Measurements from ENCODE around the gene PDK1. TPM values are rescaled to one million over a fixed set of nuclear protein-coding genes. Genes with fewer than 3 reads are reported as not detected.

The PDK1 gene
- polyA plus RNA-seq, 3 donors: 5.4 to 10.3 (median 9.7) TPM

DNA sequence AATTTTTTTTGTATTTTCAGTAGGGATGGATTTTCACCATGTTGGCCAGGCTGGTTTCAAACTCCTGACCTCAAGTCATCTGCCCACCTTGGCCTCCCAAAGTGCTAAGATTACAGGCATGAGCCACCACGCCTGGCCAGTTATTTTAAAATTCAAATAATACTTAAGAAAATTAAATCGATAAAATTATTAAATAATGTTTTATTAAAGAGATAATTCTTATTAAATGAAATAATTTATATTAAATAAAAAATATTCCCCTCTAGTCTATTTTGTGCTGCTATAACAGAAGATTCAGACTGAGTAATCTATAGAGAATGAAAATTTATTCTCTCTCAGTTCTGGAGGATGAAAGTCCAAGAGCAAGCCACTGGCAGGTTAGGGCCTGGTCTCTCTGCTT is 61.2 kb downstream of the PDK1 start:
- Histone ChIP-seq H3K4me2 (replicated peaks; ENCODE audit: extremely low read depth, low read length, poor library complexity, severe bottlenecking) (no peak overlapping the region), H3K27ac (ENCODE audit: low read depth in 1 of 2, low read length in 2 of 2) (no peak overlapping the region), H2AFZ (ENCODE audit: insufficient read depth, low read depth, low read length, poor library complexity, severe bottlenecking) (no peak overlapping the region), H3K4me1 (ENCODE audit: control insufficient read depth in 1 of 2, insufficient read depth in 2 of 2, low read length in 2 of 2) (no peaks in the 10 kb centered on the region), H3K36me3 (replicated peaks in 1 of 2; ENCODE audit: control insufficient read depth in 1 of 2, insufficient read depth in 2 of 2, low read length in 2 of 2) (no peaks in the 10 kb centered on the region), H3K4me3 (replicated peaks in 1 of 3; ENCODE audit: low read depth in 2 of 3, low read length in 3 of 3) (no peak overlapping the region), H3K9ac (ENCODE audit: insufficient read depth, low read length, poor library complexity, severe bottlenecking) (no peak overlapping the region), H3K27me3 (ENCODE audit: control insufficient read depth in 2 of 2, insufficient read depth in 2 of 2, low read length in 2 of 2) (no peaks in the 10 kb centered on the region), H3K9me3 (replicated peaks in 1 of 2; ENCODE audit: control insufficient read depth in 1 of 2, insufficient read depth in 1 of 2, low read length in 2 of 2) (no peaks in the 10 kb centered on the region), H3K79me2 (ENCODE audit: insufficient read depth, low read length) (no peaks in the 10 kb centered on the region), H4K20me1 (ENCODE audit: insufficient read depth, low read length) (no peaks in the 10 kb centered on the region)
- intact Hi-C loops (cut with micrococcal nuclease): no loop called here
- Mint-ChIP-seq H3K36me3 (peaks cover 7% of the 10 kb centered on the region in 2 donors), H3K9me3 (peaks cover 0 to 5% (median 0%) of the 10 kb centered on the region in 7 donors), H3K4me3 (no peak overlapping the region), H3K4me1 (no peaks in the 10 kb centered on the region), H3K27ac (no peak overlapping the region), H3K27me3 (ENCODE audit: low read depth in 3 of 3) (peaks cover 0 to 1% (median 0%) of the 10 kb centered on the region in 3 donors)
- TF ChIP-seq, protein P1, sequence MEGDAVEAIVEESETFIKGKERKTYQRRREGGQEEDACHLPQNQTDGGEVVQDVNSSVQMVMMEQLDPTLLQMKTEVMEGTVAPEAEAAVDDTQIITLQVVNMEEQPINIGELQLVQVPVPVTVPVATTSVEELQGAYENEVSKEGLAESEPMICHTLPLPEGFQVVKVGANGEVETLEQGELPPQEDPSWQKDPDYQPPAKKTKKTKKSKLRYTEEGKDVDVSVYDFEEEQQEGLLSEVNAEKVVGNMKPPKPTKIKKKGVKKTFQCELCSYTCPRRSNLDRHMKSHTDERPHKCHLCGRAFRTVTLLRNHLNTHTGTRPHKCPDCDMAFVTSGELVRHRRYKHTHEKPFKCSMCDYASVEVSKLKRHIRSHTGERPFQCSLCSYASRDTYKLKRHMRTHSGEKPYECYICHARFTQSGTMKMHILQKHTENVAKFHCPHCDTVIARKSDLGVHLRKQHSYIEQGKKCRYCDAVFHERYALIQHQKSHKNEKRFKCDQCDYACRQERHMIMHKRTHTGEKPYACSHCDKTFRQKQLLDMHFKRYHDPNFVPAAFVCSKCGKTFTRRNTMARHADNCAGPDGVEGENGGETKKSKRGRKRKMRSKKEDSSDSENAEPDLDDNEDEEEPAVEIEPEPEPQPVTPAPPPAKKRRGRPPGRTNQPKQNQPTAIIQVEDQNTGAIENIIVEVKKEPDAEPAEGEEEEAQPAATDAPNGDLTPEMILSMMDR (IDR thresholded peaks at IDR 0.05): no peak
- WGBS (ENCODE audit: insufficient coverage): no CpG with 5 or more reads among the region's 2 CpGs
- DNase-seq: no peak

DNA sequence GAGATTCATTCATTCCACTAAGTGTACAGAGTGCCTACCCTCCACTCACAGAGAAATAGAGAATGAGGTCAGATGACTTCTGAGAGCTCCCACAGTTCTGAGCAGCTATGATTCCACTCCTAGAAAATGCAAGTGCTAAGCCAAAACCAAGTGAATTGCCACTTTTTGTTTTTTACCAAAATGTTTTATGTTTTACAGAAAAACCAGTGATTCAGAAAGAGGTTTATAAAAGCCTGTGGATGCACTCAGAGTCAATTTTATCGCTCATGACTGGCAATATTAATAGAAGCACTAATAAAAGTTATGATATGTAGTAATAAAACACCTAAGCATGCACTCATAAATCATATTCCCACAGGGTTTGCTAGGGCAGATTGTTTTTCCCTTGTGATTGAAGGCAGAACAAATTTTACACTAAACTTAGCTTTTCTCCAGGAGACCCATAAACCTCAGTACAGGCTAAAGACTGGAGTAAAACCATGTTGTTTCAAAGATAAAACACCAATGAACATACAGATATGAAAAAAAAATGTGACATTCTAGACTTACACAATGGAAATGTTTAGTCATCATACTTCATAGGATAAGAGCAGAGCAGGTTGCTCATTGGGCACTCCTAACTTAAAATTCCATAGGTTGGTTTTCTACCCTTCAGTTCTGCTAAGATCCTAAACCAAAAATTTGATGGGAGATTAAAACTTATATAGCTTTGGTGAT is 67.5 kb downstream of the PDK1 start:
- Histone ChIP-seq H3K27ac (ENCODE audit: low read depth in 1 of 2, low read length in 2 of 2) (no peak overlapping the region), H3K79me2 (ENCODE audit: insufficient read depth, low read length) (no peaks in the 10 kb centered on the region), H3K4me1 (ENCODE audit: control insufficient read depth in 1 of 2, insufficient read depth in 2 of 2, low read length in 2 of 2) (no peaks in the 10 kb centered on the region), H3K27me3 (ENCODE audit: control insufficient read depth in 2 of 2, insufficient read depth in 2 of 2, low read length in 2 of 2) (no peaks in the 10 kb centered on the region), H4K20me1 (ENCODE audit: insufficient read depth, low read length) (no peaks in the 10 kb centered on the region), H3K9ac (ENCODE audit: insufficient read depth, low read length, poor library complexity, severe bottlenecking) (no peak overlapping the region), H3K4me2 (replicated peaks; ENCODE audit: extremely low read depth, low read length, poor library complexity, severe bottlenecking) (no peak overlapping the region), H3K9me3 (replicated peaks in 1 of 2; ENCODE audit: control insufficient read depth in 1 of 2, insufficient read depth in 1 of 2, low read length in 2 of 2) (peaks cover 0 to 4% of the 10 kb centered on the region in 2 donors), H3K4me3 (replicated peaks in 1 of 3; ENCODE audit: low read depth in 2 of 3, low read length in 3 of 3) (no peak overlapping the region), H3K36me3 (replicated peaks in 1 of 2; ENCODE audit: control insufficient read depth in 1 of 2, insufficient read depth in 2 of 2, low read length in 2 of 2) (no peaks in the 10 kb centered on the region), H2AFZ (ENCODE audit: insufficient read depth, low read depth, low read length, poor library complexity, severe bottlenecking) (no peak overlapping the region)
- H3K36me3 Mint-ChIP-seq: peaks cover 0 to 2% of the 10 kb centered on the region in 2 donors
- WGBS (ENCODE audit: insufficient coverage): no CpG with 5 or more reads among the region's 1 CpG
- no peak overlapping the region for H3K4me3 Mint-ChIP-seq
- intact Hi-C loops (cut with micrococcal nuclease): no loop called here
- no peak for DNase-seq
- no peaks in the 10 kb centered on the region for H3K4me1 Mint-ChIP-seq
- H3K27me3 Mint-ChIP-seq (ENCODE audit: low read depth in 3 of 3): peaks cover 0 to 4% (median 2%) of the 10 kb centered on the region in 3 donors
- H3K27ac Mint-ChIP-seq: no peak overlapping the region
- TF ChIP-seq, protein P1 (IDR thresholded peaks at IDR 0.05): no peak
- peaks cover 0 to 11% (median 2%) of the 10 kb centered on the region in 7 donors for H3K9me3 Mint-ChIP-seq

Measured in CD14-positive monocyte (primary cell).